ENCODE results near the gene PARD6A.

PARD6A gene

GRCh38 chr16:67653789-67654402 lies 6.9 kb upstream of the PARD6A start:
- no peak for DNase-seq (ENCODE audit: low read depth in 2 of 2)

GRCh38 chr16:67654403-67654911 lies 6.3 kb upstream of the PARD6A start:
- no peak for DNase-seq (ENCODE audit: low read depth in 2 of 2)

GRCh38 chr16:67655363-67655762 lies 5.4 kb upstream of the PARD6A start:
- no peak for DNase-seq (ENCODE audit: low read depth in 2 of 2)

- no peak for DNase-seq (ENCODE audit: low read depth in 2 of 2)
Measured at GRCh38 chr16:67656344-67657016, 4.3 kb upstream of the PARD6A start.

- DNase-seq (ENCODE audit: low read depth in 2 of 2) = no peak
Measured at GRCh38 chr16:67657017-67657608, 3.6 kb upstream of the PARD6A start.

- DNase-seq (ENCODE audit: low read depth in 2 of 2) = no peak
Measured at GRCh38 chr16:67657751-67658518, 2.8 kb upstream of the PARD6A start.

GRCh38 chr16:67658849-67659674 lies 1.7 kb upstream of the PARD6A start:
- no peak for DNase-seq (ENCODE audit: low read depth in 2 of 2)

- peak; percentile 84 to 92 for DNase-seq (ENCODE audit: low read depth in 2 of 2)
Measured at GRCh38 chr16:67659675-67660563, 841 bp upstream of the PARD6A start, which contains the start of gene ACD. Gene ACD, minus strand, starts transcription at chr16:67660260. Its CDS starts 40 bp downstream, at chr16:67660220.

GRCh38 chr16:67661101-67661761 lies 471 bp downstream of the PARD6A start:
- DNase-seq (ENCODE audit: low read depth in 2 of 2) = no peak

GRCh38 chr16:67661886-67662652 lies 1.3 kb downstream of the PARD6A start:
- DNase-seq (ENCODE audit: low read depth in 2 of 2) = no peak

- DNase-seq (ENCODE audit: low read depth in 2 of 2) = no peak
Measured at GRCh38 chr16:67662653-67663010, 1.9 kb downstream of the PARD6A start.

- DNase-seq (ENCODE audit: low read depth in 2 of 2) = no peak
Measured at GRCh38 chr16:67663151-67663876, 2.6 kb downstream of the PARD6A start.

- DNase-seq (ENCODE audit: low read depth in 2 of 2) = no peak
Measured at GRCh38 chr16:67663877-67664222, 3.1 kb downstream of the PARD6A start.

- DNase-seq (ENCODE audit: low read depth in 2 of 2) = no peak
Measured at GRCh38 chr16:67664258-67664657, 3.5 kb downstream of the PARD6A start.

GRCh38 chr16:67664871-67665270 lies 4.1 kb downstream of the PARD6A start:
- DNase-seq (ENCODE audit: low read depth in 2 of 2) = no peak

GRCh38 chr16:67665598-67665997 lies 4.8 kb downstream of the PARD6A start:
- DNase-seq (ENCODE audit: low read depth in 2 of 2) = no peak

GRCh38 chr16:67666032-67666551 lies 5.3 kb downstream of the PARD6A start:
- no peak for DNase-seq (ENCODE audit: low read depth in 2 of 2)

Measured in stimulated activated CD4-positive, alpha-beta T cell treated with anti-CD3 and anti-CD28 coated beads, Interleukin-15, amount 100 ng/mL, for 48 hours (primary cell).